ENCODE results near the gene CRHR1. TPM values are rescaled to one million over a fixed set of nuclear protein-coding genes. Genes with fewer than 3 reads are reported as not detected.

Gene CRHR1
- total and polyA plus RNA-seq, 10 donors, result 0.22 TPM; not detected in 9

DNA sequence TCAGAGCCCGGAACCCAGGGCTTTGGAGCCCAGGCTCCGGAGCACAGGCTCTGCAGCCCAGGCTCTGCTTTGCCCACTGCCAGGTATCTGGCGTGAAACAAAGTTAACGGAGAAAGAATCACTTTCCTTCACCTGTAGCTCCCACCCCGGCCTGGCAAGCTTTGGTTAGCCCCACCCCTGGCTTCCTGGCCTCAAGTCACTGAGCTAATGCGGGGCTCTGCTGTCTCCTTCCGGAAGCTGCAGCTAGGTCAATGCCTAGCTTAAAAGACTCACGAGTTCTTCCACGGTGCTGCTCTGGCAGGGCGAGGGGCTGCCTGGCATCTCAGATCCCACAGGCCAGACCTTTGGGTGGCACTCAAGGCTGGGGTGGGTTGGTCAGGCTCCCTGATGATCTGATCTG lies 39.5 kb downstream of the CRHR1 start:
- no peak for DNase-seq
- Histone ChIP-seq H3K27me3 (replicated peaks in 1 of 7) (peaks cover 0 to 27% (median 0%) of the 10 kb centered on the region in 7 donors), H3K27ac (no peak overlapping the region), H3K9me3 (no peaks in the 10 kb centered on the region), H3K36me3 (no peaks in the 10 kb centered on the region), H3K4me3 (no peak overlapping the region), H3K4me1 (no peaks in the 10 kb centered on the region)
- intact Hi-C loops (cut with DNase I; ENCODE audit: low total_unique reads), result no loop called here
- no peak for TF ChIP-seq POLR2AphosphoS5 (IDR thresholded peaks at IDR 0.05)
- TF ChIP-seq, protein P1, sequence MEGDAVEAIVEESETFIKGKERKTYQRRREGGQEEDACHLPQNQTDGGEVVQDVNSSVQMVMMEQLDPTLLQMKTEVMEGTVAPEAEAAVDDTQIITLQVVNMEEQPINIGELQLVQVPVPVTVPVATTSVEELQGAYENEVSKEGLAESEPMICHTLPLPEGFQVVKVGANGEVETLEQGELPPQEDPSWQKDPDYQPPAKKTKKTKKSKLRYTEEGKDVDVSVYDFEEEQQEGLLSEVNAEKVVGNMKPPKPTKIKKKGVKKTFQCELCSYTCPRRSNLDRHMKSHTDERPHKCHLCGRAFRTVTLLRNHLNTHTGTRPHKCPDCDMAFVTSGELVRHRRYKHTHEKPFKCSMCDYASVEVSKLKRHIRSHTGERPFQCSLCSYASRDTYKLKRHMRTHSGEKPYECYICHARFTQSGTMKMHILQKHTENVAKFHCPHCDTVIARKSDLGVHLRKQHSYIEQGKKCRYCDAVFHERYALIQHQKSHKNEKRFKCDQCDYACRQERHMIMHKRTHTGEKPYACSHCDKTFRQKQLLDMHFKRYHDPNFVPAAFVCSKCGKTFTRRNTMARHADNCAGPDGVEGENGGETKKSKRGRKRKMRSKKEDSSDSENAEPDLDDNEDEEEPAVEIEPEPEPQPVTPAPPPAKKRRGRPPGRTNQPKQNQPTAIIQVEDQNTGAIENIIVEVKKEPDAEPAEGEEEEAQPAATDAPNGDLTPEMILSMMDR (IDR thresholded peaks at IDR 0.05 in 8 of 11, conservative IDR thresholded peaks at IDR 0.05 in 3 of 11), result no peak
- TF ChIP-seq POLR2A (IDR thresholded peaks at IDR 0.05), result no peak
- WGBS, 5 donors, result 51 to 73% (median 65%) methylated on average over 9 to 10 of the region's 10 CpGs

DNA sequence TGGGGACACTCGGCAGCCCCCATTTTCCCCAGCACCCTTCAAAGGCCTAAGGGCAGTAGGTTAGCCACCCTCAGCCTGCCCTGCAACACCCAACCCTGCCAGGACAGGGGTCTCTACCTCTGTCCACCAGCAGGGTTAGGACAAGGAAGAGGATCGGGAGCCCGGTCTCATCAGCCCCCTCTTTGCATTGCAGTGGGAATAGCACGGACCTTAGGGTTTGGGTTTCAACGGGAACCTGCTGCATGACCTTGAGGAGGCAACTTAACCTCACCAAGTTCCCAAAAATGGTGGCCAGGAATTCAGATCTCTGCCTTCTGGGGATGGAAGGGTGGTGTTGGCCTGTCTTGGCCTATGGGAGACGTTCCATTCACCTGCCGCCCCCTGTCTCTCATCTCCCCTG lies 40.4 kb downstream of the CRHR1 start:
- intact Hi-C loops (cut with DNase I; ENCODE audit: low total_unique reads), result no loop called here
- no peak overlapping the region for H3K4me3 ChIP-seq
- H3K9me3 ChIP-seq, result no peaks in the 10 kb centered on the region
- DNase-seq, result no peak
- peaks cover 0 to 36% (median 0%) of the 10 kb centered on the region in 7 donors for H3K27me3 ChIP-seq (replicated peaks in 1 of 7)
- 78 to 84% (median 83%) methylated on average over 7 of the region's 7 CpGs for WGBS, 5 donors
- H3K4me1 ChIP-seq, result no peaks in the 10 kb centered on the region
- TF ChIP-seq POLR2AphosphoS5 (IDR thresholded peaks at IDR 0.05), result no peak
- TF ChIP-seq POLR2A (IDR thresholded peaks at IDR 0.05), result no peak
- TF ChIP-seq, protein P1 (IDR thresholded peaks at IDR 0.05 in 8 of 11, conservative IDR thresholded peaks at IDR 0.05 in 3 of 11), result no peak
- H3K36me3 ChIP-seq, result no peaks in the 10 kb centered on the region
- no peak overlapping the region for H3K27ac ChIP-seq

DNA sequence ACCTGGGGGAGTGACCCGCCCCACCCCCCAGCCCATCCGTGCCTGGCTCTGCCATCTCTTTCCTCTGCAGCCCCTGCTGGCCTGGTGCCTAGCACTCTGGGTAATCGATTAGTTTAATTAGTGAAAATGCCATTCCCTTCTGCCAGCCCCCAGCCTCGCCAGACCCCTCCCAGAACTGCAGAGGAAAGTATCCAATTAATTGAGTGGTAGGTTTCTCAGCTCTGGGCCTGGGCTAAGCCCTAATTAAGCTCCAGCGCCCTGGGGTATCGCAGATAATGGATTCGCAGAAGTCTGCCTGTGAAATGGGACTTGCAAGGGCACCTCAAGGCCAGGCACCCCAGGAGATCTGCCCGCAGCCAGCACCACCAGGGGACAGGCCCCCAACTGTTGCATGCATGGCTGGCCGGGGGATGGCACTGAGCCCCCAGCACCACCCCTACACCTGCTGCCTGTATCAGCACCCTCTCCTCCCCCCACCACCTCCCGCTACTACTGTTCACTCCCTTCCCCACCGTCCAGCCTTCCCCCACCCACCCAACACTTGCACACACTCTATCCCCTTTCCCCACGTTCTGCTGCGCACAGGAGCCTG lies 40.9 kb downstream of the CRHR1 start:
- DNase-seq, result no peak
- no peaks in the 10 kb centered on the region for H3K9me3 ChIP-seq
- H3K4me1 ChIP-seq, result no peaks in the 10 kb centered on the region
- intact Hi-C loops (cut with DNase I; ENCODE audit: low total_unique reads), result no loop called here
- TF ChIP-seq POLR2AphosphoS5 (IDR thresholded peaks at IDR 0.05) (no peak), POLR2A (IDR thresholded peaks at IDR 0.05) (no peak)
- TF ChIP-seq, protein P1 (IDR thresholded peaks at IDR 0.05 in 8 of 11, conservative IDR thresholded peaks at IDR 0.05 in 3 of 11), result no peak
- no peak overlapping the region for H3K4me3 ChIP-seq
- H3K27ac ChIP-seq, result no peak overlapping the region
- no peaks in the 10 kb centered on the region for H3K36me3 ChIP-seq
- WGBS, 5 donors, result 81 to 87% (median 85%) methylated on average over 10 to 13 of the region's 13 CpGs
- H3K27me3 ChIP-seq (replicated peaks in 1 of 7), result peaks cover 0 to 41% (median 0%) of the 10 kb centered on the region in 7 donors

DNA sequence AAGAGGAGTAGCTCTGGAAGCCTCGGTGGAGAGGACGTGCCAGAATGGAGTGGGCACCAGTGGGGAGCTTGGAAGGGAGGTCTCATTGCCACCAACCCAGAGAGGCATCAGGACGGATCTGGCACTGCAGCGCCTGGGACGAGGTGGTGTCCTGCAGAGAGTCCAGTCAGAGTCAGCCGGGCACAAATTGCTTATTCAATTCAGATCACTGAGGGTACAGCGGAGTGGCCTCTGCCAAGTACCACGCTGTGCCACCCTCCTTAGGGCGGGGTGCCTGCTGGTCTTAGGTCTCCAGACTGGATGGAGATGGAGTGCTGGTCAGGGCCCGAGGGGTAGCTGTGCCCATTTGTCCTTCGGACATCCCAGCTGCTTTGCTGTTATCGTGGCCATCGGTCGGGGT lies 41.7 kb downstream of the CRHR1 start:
- no peaks in the 10 kb centered on the region for H3K4me1 ChIP-seq
- intact Hi-C loops (cut with DNase I; ENCODE audit: low total_unique reads), result no loop called here
- no peaks in the 10 kb centered on the region for H3K36me3 ChIP-seq
- no peak for DNase-seq
- WGBS, 5 donors, result 80 to 93% (median 87%) methylated on average over 7 to 14 of the region's 14 CpGs
- no peak overlapping the region for H3K4me3 ChIP-seq
- H3K27me3 ChIP-seq (replicated peaks in 1 of 7), result peaks cover 0 to 47% (median 0%) of the 10 kb centered on the region in 7 donors
- TF ChIP-seq POLR2AphosphoS5 (IDR thresholded peaks at IDR 0.05) (no peak), POLR2A (IDR thresholded peaks at IDR 0.05) (no peak)
- no peak overlapping the region for H3K27ac ChIP-seq
- H3K9me3 ChIP-seq, result no peaks in the 10 kb centered on the region

All from spleen (tissue), 11 donors.